HG02885 (cell line): ENCODE data around the gene C19orf47.

ENCODE experiments used
- ATAC-seq: cut with Tn5 transposase; IDR thresholded peaks from one replicate; pipeline ENCODE4 v1.9.1; 2021; ENCODE audit warnings: mild to moderate bottlenecking; ENCODE audit not compliant: unreplicated experiment, poor library complexity

C19orf47 gene

DNA sequence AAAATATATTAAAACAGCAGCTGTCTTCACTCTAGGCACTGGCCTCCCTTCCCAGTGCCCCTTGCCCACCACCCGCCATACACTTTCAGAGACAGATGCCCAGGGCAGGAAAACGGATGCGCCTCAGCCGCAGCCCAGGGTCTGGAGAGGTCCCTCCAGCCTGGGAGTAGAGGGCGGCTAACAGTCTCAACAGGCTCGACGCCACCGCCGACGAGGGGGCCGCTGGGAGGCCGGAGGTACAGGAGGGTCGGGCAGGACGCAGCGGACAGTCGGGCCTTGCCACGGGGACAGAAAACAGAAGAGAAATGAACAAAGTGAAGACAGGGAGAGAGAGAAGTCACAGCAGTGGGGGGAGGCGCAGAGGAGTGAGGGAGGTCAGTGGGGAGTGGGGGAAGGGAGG lies 27.1 kb downstream of the C19orf47 start:
- no peak for ATAC-seq

- no peak for ATAC-seq
Measured at GRCh38 chr19:40320558-40320935, 27.6 kb downstream of the C19orf47 start.

- ATAC-seq, result no peak
Measured at GRCh38 chr19:40317338-40317737, 30.9 kb downstream of the C19orf47 start.

DNA sequence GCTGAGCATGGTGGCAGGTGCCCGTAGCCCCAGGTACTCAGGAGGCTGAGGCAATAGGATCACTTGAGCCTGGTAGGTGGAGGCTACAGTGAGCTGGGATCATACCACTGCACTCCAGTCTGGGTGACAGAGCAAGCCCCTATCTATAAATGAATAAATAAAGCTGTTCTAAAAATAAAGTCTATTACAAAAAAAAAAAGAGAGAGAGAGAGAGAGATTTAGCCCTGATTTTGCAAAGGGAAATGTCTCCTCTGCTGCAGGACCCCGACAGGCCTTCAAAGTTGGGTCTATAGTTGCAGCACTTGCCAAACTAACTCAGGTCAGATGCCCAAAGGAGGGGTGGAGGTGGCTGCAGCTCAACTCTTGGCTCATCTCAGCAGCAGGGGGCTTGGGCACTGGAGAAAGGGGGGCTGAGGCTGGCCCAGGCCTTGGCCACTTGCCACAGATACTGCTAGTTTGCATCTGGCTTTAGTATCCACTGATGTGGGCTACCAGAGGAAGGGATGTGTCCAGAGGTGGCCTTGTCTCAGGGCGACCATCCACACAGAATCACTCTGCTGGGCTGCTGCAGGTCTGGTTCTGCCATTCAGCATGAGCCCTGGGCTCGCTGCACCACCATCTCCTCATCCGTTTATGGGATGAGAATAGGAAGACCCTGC lies 32.3 kb downstream of the C19orf47 start:
- ATAC-seq, result no peak

DNA sequence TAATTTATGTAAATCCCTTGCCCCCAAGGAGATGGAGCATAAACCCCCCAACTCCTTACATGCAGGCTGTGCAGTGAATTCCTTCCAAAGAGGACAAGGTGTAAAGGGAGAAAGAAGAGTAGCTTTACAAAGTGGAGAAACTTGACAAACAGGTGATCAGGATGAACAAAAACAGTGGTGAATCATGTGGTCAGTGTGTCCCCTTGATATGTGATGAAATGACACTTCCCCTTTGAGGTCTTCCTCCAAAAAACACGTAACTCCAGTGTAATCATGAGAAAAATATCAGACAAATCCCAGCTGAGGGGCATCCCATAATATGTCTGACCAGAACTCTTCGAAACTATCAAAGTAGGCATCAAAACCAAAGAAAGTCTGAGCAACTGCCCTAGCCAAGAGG lies 33.5 kb downstream of the C19orf47 start:
- ATAC-seq, result no peak

GRCh38 chr19:40313229-40313983 lies 34.8 kb downstream of the C19orf47 start:
- ATAC-seq, result no peak

DNA sequence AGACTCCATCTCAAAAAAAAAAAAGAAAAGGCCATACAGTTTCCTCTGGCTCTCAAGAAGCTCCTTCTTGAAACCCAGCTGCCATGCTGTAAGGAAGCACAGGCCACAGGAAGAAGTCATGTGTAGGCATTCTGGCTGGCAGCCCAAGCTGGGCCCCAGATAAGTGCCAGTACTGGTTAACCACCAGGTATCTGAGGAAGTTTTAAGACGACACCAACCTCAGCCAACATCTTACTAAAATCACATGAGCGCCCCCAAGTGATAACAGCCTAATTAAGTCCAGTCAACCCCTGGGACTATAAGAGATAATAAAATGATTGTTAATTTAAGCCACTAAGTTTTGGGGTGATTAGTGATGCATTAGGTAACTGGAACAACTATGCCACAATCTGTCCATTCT lies 35.7 kb downstream of the C19orf47 start:
- no peak for ATAC-seq

- no peak for ATAC-seq
Measured at GRCh38 chr19:40309666-40310065, 38.5 kb downstream of the C19orf47 start.

DNA sequence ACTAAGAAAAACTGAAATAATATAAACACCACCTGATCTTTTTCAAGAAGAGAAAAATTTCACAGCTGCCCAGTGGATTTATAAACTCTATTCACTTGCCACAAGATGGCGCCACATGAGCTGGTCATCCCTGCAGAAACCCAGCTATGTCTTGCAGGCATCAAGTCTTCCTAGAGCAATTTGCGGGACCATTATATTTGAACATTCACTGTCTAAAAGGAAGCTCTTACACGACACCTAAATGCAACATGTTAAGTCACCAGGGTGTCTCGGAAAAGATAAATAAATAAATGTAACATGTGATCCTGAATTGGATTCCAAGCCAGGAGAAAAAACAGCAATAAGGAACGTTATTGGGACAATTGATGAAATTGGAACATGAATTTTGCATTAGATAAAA lies 42.8 kb downstream of the C19orf47 start:
- ATAC-seq, result no peak

DNA sequence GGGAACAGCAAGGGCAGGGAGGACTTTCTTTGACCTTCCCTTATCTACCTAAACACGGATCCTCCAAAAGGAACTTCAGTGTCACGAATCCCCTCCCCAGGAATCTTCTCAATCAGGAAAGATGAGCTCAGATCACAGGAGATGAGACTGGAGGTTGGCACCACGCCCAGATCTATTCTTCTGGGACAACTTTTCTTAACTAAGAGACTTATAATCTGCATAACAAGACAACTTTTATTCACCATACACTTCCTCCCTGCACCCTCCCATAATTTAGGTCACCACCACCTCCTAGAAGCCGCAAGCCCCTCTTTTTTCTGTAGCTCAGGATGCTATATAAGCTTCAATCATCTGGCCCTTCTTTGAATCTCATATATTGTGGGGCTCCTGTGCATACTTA lies 43.9 kb downstream of the C19orf47 start:
- no peak for ATAC-seq

- no peak for ATAC-seq
Measured at GRCh38 chr19:40303765-40304164, 44.4 kb downstream of the C19orf47 start.

GRCh38 chr19:40302224-40303011 lies 45.8 kb downstream of the C19orf47 start:
- no peak for ATAC-seq

- ATAC-seq, result no peak
Measured at GRCh38 chr19:40300668-40301067, 47.5 kb downstream of the C19orf47 start.

DNA sequence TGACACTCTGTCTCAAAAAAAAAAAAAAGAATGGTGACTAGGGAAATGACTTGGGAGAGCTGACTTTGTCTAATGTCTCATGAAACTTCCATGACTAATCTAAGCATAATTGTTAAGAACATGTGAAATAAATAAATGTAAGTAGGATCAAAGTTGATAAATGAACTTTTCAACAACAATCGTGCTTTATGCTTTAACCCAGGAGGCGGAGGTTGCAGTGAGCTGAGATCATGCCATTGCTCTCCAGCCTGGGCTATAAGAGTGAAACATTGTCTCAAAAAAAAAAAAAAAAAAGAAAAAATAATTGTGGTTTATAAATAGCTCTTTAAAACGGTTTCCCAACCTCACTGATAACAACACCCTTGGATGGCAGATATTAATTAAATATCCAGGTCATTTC lies 50.2 kb downstream of the C19orf47 start:
- ATAC-seq, result no peak

DNA sequence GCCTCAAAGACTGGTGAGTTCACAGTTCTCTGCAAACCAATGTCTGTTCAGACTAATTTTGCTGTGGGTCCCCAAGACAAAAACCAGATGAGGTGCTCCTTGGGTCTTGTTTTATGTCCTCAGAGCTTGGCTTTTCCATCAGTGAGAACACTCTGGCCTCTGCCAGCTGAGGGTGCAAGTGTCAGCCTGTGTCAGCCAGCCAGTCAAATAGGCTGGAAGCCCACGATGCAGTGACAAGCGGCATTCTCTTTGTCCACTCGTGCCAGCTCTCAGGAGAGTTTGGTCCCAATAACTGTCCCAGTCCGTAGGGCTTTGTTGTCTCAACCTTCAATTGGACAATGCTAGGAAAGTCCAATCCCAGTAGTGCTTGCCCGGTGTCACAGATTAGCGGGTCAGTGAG lies 53.6 kb downstream of the C19orf47 start:
- ATAC-seq, result no peak

GRCh38 chr19:40286971-40287421 lies 61.2 kb downstream of the C19orf47 start:
- ATAC-seq, result no peak

- no peak for ATAC-seq
Measured at GRCh38 chr19:40286235-40286970, 61.8 kb downstream of the C19orf47 start.

DNA sequence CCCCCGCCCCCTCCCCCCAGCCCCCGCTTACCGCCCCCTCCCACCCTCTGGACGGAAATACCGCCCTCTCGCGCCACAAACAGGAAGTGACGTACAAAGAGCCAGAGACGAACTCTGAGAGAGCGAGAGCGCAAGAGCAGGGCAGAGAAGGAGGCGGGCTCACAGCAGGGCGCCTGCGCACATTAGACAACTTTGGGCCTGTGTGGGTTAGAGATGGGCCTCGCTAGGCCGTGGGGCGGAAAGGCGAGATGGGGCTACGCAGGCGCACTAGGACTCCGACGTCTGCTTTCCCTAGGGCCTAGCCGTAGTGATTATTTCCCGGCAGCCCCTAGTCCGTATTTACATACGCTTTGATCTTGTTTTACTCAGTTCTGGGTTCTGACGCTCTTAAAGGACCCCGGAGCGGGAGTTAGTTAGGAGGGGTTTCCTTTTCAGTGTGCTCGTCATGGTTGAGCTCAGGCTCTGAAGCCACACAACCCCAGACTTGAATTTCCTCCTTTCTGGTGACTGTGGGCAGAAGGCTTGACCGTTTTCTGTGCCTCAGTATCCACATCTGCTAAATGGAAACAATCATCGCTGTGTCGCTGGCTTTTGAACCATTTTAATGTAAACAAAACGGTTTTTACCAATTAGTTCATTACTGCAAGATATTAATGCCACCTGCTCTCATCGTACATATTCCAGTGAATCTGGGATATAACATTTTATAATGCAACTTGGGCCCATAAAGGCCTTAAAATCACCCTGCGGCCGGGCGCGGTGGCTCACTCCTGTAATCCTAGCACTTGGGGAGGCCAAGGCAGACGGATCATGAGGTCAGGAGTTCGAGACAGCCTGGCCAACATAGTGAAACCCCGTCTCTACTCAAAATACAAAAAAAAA lies 62.6 kb downstream of the C19orf47 start:
- ATAC-seq, result peak; percentile 86

DNA sequence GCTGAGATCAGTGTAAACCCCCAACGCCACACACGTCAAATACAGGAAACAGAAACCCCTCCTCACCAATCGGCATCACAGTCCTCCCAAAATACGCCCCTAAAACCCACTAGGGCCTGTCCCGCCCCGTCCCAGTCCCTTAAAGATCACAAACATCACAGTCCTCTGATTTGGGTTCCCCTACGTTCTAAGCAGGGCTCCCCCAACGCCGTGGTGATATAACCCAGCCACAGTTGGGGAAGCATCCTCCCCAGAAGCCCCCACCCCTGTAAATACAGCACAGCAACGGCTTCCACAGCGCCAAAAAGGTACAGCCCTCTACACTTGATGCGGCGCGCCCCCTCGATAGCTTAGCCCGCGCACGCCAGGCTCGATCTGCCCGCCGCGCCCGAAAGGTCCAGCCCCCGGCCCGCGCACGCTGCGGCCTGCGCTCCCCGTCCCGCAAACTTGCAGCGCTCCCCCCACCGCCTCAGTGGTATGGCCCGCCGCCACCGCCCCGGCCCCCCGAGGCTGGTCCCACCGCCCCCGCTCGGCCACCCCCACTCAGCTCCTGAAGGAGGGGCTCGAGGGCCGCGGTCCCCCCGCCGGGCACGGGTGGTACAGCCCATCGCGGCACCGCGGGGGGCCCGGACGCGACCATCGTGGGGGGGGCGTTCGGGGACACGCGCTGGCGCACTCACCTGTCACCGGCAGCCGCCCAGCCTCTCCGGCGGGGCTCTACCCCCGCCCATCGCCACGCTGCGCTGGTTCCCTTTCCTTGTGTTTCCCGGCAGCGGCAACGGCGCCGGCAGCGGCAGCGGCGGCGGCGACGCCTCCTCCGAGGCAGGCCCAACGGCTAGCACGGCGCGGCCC lies 63.5 kb downstream of the C19orf47 start, which contains the start of gene AKT2:
TSS of gene AKT2 (minus strand) at position 845 of the 852 bp plus-strand sequence. CDS start 20,078 bp downstream, outside the sequence.
- ATAC-seq, result peak; percentile 31
